ENCODE results near the gene ISX. TPM values are rescaled to one million over a fixed set of nuclear protein-coding genes. Genes with fewer than 3 reads are reported as not detected.

ISX gene
- total and polyA plus RNA-seq, 9 of the 15 experiments (the other 6 are each of a cell fraction or from before 2014, with no cell fraction given), result 0.03 to 0.36 (median 0.07) TPM

DNA sequence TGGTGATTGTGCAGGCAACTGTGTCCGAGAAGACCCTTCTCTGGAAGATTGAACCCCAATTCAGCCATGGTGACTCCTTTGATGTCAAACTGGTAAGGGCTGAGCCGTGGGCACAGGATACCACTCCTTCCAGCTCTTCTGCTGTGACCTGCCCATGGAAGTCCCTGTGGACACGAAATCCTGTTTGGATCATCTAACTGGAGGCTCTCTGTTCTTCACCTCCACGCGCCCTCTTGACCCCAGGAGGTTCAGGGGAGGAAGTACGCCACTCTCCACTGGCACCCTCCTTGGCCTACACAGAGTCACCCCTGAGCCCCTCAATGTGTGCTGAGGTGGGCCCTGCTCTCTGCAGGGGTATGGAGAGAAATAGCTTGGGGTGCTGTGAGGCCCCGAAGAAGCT lies 810 bp downstream of the ISX start:
- Histone ChIP-seq H3K9me1 (ENCODE audit: control insufficient read depth, insufficient read depth, low read length) (no peaks in the 10 kb centered on the region), H2AFZ (ENCODE audit: low read depth, low read length) (no peak overlapping the region), H3K27me3 (ENCODE audit: control insufficient read depth in 2 of 2, insufficient read depth in 2 of 2, low read length in 2 of 2) (no peaks in the 10 kb centered on the region), H3K4me3 (no peak overlapping the region), H3K79me2 (ENCODE audit: control insufficient read depth, insufficient read depth, low read length) (no peaks in the 10 kb centered on the region), H3K36me3 (ENCODE audit: control insufficient read depth, insufficient read depth, low read length) (0 out of 3 replicates have a peak, but pooled peaks cover 4% of the 10 kb centered on the region), H3K9me3 (replicated peaks; ENCODE audit: control insufficient read depth, insufficient read depth, low read depth, low read length) (no peaks in the 10 kb centered on the region), H3K27ac (ENCODE audit: extremely low read depth, low read depth, low read length) (no peak overlapping the region; the same call in 2 of the 3 replicates), H3K4me2 (ENCODE audit: insufficient read depth, low read length) (no peak overlapping the region), H3K9ac (ENCODE audit: insufficient read depth in 1 of 2, low read depth in 2 of 2, low read length in 2 of 2) (no peak overlapping the region; a peak in 2 of 4 replicates), H3K4me1 (replicated peaks in 1 of 2; ENCODE audit: control insufficient read depth in 2 of 2, insufficient read depth in 2 of 2, low read length in 2 of 2) (peaks cover 16 to 21% of the 10 kb centered on the region in 2 experiments; a peak in 4 of 5 replicates), H4K20me1 (replicated peaks; ENCODE audit: control insufficient read depth, insufficient read depth, low read length) (no peaks in the 10 kb centered on the region)
- no peak for ATAC-seq
- POLR2A ChIA-PET, result interaction anchor here (0.8 kb wide), 1 partner anchor 11 kb away, joined by 3 read pairs; no protein-coding TSS in a partner anchor
- intact Hi-C loops (cut with micrococcal nuclease) (no loop called here), in situ Hi-C loops (cut with MboI) (no loop called here)
- no peak for DNase-seq (ENCODE audit: extremely low read depth in 1 of 4, low spot score in 3 of 4)
- FAIRE-seq, result no peak
- CTCF ChIA-PET (ENCODE audit: low intra/inter-chr PET ratio), result no interaction called here
- WGBS (ENCODE audit: insufficient coverage, low coverage, missing lambda C conversion rate), result 91% methylated on average over 6 of the region's 7 CpGs
- no TSS peak for BruUV-seq (replicated peaks)
- TF ChIP-seq CREM (IDR thresholded peaks at IDR 0.05; ENCODE audit: low read depth), result no peak
- TF ChIP-seq MIER1 (IDR thresholded peaks at IDR 0.05; ENCODE audit: low read depth), result no peak
- no peak for TF ChIP-seq NFATC3 (IDR thresholded peaks at IDR 0.05)
- no peak for TF ChIP-seq ERF (CRISPR knock-in tag; IDR thresholded peaks at IDR 0.05)
- TF ChIP-seq ZNF217 (CRISPR knock-in tag; IDR thresholded peaks at IDR 0.05), result no peak
- TF ChIP-seq, protein P1, sequence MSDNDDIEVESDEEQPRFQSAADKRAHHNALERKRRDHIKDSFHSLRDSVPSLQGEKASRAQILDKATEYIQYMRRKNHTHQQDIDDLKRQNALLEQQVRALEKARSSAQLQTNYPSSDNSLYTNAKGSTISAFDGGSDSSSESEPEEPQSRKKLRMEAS (CRISPR knock-in tag; IDR thresholded peaks at IDR 0.05), result no peak
- TF ChIP-seq ZNF263 (CRISPR knock-in tag; IDR thresholded peaks at IDR 0.05; ENCODE audit: borderline replicate concordance), result no peak
- no peak for TF ChIP-seq POU5F1 (IDR thresholded peaks at IDR 0.05; ENCODE audit: borderline replicate concordance, low read depth, low read length, partially characterized antibody)
- TF ChIP-seq CC2D1A (IDR thresholded peaks at IDR 0.05), result no peak
- no peak for TF ChIP-seq RFX7 (CRISPR knock-in tag; IDR thresholded peaks at IDR 0.05)
- no peak for TF ChIP-seq XRCC4 (IDR thresholded peaks at IDR 0.05; ENCODE audit: extremely low read depth, insufficient read depth, insufficient read length)
- no peak for TF ChIP-seq SRSF1 (IDR thresholded peaks at IDR 0.05; ENCODE audit: low read depth, low read length)
- TF ChIP-seq, protein P2, sequence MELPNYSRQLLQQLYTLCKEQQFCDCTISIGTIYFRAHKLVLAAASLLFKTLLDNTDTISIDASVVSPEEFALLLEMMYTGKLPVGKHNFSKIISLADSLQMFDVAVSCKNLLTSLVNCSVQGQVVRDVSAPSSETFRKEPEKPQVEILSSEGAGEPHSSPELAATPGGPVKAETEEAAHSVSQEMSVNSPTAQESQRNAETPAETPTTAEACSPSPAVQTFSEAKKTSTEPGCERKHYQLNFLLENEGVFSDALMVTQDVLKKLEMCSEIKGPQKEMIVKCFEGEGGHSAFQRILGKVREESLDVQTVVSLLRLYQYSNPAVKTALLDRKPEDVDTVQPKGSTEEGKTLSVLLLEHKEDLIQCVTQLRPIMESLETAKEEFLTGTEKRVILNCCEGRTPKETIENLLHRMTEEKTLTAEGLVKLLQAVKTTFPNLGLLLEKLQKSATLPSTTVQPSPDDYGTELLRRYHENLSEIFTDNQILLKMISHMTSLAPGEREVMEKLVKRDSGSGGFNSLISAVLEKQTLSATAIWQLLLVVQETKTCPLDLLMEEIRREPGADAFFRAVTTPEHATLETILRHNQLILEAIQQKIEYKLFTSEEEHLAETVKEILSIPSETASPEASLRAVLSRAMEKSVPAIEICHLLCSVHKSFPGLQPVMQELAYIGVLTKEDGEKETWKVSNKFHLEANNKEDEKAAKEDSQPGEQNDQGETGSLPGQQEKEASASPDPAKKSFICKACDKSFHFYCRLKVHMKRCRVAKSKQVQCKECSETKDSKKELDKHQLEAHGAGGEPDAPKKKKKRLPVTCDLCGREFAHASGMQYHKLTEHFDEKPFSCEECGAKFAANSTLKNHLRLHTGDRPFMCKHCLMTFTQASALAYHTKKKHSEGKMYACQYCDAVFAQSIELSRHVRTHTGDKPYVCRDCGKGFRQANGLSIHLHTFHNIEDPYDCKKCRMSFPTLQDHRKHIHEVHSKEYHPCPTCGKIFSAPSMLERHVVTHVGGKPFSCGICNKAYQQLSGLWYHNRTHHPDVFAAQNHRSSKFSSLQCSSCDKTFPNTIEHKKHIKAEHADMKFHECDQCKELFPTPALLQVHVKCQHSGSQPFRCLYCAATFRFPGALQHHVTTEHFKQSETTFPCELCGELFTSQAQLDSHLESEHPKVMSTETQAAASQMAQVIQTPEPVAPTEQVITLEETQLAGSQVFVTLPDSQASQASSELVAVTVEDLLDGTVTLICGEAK (IDR thresholded peaks at IDR 0.05), result no peak
- TF ChIP-seq, protein P2 (CRISPR knock-in tag; IDR thresholded peaks at IDR 0.05), result no peak
- no peak for TF ChIP-seq DMBX1 (CRISPR knock-in tag; IDR thresholded peaks at IDR 0.05; ENCODE audit: borderline replicate concordance)
